Effector CD8-positive, alpha-beta T cell (primary cell): Measurements from ENCODE around the gene IGF1R.

Experiments used
- DNase-seq: peaks from one replicate; lab custom pipeline; 2025; lab: John Stamatoyannopoulos, UW

IGF1R gene

DNA sequence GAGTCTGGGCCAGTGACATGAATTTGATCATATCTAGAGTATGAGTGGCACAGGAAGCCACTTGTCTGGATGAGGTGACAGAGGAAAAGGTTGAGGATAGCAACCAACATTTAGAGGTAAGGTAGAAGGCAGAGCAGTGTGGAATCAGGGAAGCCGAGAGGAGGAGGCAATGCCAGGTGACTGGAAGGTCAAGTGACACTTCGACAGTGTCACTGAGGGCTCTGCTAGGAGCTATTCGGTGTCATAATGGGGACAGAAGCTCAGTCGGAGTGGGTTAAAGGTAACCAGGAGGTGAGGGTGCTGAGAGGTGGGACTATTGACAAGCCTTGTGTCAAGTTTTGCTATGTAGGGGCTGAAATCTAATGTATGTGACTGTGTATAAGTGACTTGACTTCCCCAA, 56.7 kb downstream of the IGF1R start:
- no peak for DNase-seq

DNA sequence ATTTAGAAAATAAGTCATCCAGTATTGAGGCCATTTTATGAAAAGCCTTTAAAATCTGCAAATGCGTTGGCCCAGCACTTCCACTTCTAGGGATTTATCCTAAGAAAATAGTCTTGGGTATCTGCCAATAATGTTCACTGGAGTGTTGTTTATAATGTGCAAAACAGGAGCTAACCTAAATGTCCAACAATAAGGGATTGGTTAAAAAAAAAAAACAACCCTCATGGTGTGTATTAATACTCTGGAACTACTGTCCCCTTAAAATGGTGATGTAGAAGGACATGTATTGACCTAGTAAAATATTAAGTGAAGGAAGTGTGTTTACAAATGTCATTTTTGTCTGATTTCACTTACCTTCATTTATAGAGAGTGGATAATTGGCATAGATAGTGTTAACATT, 58.0 kb downstream of the IGF1R start:
- DNase-seq, result no peak

DNA sequence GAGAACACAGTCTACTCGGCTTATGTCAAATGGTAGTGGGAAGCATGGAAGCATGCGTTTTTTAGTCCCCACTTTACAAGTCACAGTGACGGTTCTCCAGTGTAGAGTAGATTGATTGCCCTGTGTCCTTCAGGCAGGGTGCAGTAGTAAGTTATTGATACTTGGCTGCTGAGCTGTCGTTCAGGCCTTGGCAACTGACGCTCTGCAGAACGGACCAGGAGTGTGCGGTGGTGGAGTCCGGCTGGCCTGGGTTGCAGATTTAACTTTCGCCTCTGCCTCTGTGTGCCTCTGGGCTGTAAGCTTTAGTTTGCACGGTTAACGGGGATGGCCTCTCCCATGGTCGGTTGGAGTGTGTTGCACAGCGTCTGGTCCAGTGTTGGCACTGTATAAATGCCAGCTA, 58.6 kb downstream of the IGF1R start:
- no peak for DNase-seq

DNA sequence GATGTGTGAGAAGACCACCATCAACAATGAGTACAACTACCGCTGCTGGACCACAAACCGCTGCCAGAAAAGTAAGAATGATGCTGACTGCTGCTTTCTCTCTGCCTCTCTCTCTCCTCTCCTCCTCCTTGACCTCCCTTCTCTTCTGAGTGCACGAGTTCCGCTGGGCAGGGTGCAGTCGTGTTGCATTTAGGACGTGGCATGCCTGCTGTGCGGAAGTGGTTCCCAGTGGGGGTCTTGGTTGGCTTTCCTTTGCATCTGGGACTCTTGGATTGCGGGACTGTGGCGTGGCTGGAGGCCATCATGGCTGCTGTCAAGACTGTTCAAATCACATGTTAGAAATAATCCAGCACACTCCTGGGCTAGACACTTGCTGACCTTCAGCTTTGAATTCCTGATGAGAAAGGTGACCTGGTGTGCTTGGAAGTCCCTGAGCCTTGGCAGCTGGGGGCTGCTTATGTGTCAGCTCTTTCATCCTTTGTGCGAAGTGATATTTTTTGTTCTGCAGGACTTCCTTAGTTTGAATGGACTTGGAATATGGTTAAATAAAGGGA, 59.8 kb downstream of the IGF1R start:
- no peak for DNase-seq

DNA sequence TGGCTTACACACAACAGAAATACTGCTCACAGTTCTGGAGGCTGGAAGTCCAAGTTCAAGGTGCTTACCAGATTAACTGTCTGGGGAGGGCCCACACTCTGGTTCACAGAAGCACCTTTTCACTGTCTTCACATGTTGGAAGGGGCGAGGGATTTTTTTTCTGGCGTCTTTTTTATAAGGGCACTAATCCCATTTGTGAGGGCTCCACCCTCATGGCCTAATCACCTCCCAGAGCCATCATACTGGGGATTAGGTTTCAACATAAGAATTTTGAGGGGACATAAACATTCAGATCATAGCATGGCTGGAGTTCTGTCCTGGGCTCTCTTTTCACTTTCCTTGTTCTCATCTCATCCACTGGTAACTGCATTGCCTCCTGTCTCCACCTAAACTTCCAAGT, 63.5 kb downstream of the IGF1R start:
- DNase-seq, result no peak

DNA sequence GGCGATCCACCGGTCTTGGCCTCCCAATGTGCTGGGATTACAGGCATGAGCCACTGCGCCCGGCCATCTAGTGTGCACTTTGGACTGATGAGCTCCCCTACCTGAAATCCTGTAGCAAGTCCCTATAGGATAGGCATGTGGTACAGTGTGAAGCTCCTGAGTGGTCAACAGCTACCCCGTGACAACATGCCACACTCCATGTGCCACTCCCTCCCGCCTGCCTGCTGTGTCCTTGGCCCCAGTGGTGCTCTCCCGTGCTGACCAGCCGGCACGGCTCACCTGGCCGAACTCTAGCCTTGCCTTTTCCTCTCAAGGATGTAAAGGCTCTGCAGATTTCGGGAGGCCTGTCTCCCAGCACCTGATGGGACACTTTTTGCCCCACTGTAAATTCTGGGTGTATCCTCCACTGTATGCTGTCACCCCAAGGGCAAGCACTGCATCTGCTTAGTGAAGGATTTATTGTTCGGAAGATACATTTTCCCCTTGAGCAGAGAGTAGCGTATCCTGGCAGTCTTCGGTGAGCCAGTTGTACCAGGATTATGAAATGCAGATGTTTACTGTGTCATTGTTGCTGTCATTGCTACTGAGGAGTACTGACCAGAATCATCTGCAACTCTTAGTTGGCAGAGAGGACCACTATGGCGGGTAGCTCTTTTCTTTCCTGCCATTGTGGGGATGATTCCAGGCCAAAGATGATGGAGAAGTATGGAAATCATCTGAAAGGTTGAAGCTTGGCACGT, 64.7 kb downstream of the IGF1R start:
- no peak for DNase-seq

DNA sequence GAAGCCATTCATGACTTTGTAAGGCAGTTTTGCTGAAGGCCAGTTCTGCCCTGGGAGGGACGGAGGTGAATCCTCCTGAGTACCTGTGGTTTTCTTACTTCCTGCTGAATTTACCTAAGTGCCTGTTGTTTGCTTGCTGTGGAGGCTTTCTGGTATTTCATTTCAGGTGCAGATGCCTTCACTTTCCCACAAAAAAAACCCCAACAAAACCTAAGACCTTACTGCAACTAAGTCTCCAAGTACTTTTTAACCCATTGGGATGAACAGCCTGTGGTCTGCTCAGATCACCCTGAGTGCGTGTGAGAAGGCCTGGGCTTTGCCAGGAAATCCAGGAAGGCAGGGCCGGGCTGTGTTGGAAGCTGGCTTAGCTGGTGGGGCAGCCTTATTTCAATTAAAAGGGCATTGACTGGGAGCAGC, 65.3 kb downstream of the IGF1R start:
- DNase-seq, result no peak

DNA sequence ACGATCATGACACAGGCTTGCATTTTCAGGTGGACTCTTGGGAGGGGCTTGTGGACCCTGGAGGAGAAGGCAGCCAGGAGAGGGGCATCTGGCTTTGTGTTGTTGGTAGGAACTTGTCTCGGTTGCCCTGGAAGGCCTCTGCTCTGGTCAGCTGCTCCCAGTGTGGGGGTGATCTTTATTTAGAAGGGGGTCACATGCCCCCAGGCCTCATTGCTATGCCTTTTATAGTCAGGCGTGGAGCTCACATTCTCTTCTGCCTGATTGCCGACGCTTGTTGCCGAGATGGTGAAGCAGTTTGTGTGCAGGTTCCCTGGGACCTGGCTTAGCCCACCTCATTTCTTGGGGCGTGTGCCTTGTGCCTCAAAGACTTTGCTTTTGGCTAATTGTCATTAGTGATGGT, 66.6 kb downstream of the IGF1R start:
- no peak for DNase-seq

DNA sequence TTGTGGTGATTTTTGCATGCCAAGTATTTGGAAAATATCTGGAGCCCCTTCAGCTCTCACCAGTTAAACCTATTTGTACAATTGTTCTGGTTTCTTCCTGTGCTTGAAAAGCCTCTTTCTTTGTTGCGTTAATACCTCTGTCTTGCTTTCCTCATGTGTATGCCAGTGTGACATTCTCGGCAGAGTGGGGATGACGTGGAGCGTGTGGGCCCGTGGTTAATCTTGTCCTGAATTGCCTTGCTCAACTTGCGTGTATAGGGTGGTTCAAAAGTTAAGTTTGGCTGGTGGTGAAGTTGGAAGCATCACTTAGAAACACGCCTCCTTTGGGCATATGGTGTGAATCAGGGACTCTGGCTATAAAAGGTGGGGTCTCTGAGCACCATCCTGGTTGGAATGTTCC, 67.1 kb downstream of the IGF1R start:
- no peak for DNase-seq

DNA sequence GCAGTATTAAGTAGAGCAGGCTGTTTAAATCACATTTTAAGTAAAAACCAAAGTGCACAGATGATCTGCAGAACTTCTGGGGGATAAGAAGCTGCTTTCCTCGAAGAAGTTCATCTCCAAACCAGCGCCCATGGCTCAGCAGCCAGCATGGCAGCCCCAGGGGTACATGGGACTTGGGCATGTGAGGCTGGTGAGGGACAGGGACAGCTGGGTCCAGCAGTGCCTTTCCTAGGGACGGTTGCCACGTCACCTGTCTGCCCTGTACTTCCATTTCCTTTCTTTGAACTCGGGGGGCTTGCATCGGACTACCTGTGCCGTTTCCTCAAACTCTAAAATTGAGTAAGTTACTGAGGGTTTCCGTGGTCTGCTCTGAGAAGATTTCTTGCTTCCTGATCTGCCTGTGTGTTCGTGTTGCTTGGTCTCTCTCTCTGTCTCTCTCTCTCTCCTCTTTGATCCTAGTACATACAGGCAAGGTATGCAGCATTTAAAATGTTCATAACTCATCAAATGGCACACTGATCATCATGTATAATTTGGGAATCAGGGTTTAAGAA, 67.6 kb downstream of the IGF1R start:
- DNase-seq, result no peak

DNA sequence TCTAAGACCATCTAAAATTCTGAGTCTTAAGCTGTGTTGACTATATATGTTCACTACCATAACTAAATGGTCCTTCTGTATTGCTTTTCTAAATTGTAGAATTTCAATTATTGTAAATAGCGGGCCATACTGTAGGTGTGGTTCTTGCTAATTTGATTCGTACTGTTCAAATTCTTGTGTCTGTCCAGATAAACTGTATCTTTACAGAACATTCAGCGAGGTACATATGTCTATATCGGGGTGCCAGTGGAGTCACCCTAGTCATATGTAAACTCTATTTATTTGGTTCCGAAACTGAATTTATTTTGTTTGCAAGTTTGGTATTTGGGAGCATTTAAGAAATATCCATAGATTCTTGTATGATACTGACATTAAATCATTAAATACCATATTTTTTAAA, 69.0 kb downstream of the IGF1R start:
- DNase-seq, result no peak

DNA sequence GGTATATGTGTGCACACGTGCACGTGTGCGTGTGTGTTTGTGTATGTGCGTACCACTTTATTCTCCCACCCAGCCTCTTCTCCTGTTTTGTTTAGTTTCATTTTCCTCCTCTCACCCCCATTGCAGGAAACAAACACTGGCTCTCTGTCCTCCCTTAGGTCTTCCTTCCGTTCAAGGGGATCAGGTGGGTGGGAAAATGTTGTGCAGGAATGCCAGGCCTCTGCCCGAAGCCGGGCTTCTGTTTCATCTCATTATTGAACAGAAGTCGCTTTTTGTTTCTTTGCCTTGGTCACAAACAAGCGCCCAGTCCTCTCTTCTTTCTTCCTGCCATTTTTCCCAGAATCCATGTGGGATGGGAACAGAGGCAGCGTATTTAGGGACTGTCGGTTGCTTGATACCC, 69.6 kb downstream of the IGF1R start:
- no peak for DNase-seq

DNA sequence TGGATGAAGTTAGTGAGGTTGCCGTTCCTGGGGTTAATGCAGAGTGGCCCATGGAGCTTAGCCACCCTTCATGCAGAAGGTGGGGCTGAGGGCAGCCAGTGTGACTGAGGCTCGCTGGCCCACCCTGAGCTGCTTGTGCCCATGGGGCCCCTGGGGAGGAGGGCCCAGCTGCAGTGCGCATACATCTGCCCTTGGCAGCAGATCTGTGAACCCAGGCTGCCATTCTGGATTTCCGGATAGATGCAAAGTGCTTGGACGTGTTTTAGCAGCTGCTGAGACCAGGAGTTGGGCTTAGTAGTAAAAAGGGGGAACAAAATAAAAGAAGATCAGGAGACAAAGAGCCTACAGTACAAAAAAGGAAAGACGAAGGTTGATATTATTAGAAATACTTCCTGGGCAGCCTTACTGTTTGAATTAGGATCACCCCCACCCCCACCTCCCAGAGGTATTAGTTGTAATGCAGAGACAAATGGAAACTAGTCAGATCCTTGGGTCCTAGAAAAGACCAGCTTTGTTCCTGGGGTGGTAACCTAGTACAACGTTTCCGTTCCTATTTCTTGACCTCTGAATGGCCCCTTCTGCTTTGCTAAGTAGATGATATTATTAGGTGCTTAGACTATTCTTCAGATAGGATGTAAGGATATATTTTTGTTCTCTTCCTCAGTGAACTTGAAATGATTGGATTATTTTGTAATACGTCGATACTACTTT, 70.2 kb downstream of the IGF1R start:
- DNase-seq, result no peak

DNA sequence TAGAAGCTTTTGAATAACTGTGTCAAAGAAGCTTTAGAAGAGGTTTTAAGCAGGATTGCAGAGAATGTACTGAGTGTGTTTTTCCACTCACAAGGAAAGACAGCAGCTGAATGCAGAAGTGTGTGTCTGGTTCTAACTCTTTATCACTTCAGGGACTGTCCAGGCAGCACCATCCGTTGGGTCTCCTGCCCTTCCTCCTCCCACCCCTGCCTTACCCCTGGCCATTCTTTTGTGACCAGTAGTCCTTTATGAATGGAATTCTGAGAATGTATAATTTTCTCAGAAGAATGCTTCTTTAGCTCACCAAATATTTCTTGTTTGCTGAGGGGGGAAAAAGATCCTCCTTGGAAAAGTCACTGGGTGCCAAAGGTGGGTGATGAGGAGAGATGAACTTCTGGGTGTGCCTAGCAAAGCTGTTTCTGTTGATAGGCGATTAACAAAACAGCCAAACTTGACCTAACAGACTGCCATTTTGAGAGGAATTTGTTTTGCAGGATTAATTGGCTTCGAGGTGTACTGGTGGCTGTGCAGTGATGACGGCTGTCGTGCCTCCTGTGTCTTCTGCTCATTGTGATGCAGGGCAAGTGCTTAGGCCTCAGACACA, 70.9 kb downstream of the IGF1R start:
- no peak for DNase-seq

DNA sequence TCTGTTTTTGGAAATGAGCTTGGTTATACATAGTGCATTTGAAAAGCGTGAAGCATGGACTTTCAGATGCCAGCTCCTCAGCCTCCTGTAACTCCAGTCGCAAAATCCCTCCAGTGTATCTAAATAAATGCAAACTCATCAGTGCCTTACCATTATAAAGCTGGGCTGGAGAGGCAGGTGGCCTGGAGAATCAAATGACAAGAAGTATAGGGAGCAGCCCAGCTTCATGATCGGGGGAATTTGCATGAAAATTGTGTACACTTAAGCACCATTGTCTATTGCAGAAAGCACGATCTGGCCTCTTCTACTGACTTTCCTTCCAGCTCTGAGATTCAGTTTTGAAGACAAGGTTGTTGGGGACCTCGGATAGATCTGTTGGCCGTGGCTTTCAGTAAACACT, 71.7 kb downstream of the IGF1R start:
- no peak for DNase-seq

DNA sequence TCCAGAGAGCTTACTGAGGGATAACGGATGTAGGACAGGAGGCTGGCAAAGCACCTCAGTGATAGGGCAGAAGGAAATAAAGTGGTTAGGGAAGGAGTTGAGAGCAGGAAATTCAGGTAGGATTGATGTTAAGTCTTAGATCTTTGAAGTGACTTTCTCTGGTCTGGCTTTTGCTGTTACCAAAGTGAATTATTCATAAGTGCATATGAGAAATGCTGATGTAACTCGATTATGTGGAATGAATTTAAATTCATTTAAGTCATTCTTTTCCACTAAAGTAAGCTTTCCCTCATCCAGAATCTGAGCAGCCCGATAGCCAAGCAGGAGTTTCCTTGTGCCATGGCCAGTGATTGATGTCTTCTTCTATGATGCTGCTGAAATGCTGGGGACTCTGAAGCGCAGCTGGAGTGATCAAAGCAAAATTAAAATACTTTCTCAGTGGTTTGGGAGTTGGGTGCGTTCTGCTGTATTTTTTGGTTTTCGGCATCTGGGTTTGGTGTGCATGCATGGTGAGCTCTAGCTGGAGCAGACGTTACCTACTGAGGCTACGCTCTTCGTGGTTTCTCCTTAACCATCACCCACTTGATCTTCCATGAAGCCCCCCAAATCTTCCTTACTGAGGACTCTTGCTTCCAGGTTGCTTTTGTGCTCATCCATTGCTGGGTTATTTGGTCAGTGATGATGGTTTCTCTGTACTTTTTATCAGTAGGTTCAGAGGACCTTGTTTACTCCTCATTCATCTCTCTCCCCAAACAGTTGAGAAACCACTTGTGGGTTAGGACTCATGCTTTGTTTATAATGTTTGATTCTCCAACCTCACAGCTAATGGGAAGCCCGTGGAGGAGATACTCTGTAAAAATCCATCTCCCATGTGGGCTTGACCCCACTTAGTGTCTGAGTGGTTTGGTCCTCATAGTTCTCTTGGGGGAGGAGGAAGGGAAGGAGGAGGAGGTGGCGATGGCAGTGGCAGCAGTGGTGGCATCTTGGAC, 72.5 kb downstream of the IGF1R start:
- DNase-seq, result no peak

DNA sequence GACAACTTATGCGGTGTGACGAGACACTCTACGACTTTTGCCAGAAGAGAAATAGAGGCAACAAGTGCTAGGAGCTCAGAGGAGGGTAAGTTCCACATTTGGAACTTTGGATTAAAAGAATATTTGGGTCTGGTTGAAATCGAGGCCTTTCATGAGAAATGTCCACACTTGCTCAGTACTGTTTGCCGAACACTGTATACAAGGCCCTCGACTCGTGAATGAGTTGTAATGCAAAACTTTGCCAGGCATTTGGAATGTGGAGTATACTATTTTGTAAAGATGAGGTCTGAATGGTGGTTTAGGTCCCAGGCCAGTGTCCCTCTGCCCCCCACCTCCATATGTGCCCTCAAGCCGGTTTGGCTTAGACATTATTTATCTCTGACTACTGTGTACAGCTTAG, 73.9 kb downstream of the IGF1R start:
- no peak for DNase-seq

DNA sequence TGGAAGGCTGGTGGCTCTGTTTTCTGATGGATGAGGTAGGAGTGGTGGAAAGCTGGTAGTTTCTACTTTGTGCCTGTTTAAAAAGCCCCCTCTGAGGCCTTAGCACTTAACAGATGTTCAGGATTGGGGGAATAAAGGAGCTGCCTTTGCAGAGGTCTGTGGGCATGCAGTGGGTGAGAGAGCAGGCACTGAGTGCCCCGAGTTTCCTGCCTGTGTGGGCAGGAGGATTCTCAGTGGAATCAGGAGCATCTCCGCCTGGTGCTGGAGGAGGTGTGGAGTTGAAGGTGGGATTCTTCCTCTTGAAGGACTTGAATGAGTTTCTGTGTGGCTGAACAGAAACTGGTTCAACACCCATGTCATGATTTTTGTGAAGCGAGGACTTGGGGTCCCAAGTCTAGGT, 74.3 kb downstream of the IGF1R start:
- no peak for DNase-seq

DNA sequence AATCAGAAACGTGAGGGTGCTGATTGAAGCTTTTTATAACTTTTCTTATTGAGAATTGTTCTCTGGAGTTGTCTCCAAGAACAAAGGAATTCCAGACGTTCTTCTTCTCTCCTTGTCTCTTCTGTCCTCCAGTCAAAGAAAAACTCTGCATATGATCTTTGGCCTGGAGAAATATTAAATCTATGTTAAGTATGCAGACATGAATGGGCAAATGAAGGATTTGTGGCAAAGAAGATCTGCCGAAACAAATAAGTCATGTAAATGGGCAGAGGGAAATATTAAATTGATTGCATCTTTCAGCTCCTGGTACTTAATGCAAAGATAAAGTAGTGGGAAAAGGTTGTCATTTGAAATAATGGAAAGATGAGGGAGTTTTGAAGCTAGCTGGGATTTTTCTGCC, 74.9 kb downstream of the IGF1R start:
- DNase-seq, result no peak

DNA sequence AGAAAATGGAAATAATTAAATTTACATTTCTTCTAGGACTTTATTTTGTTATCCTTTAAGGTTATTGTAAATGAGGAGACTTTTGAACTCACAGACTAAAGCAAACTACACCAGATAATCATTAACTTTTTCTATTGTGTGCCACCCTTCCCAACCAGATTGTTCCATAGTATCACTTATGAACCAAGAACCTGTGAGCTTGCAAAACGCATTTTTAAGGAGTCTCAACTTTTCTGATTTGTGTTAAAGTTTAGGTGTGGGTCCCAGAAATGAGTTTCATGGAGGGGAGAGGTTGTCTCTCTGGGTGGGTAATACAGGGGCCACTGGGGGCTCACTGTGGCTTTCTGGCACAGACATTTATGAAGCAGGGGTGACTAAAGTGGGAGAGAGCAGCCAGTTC, 75.7 kb downstream of the IGF1R start:
- no peak for DNase-seq

DNA sequence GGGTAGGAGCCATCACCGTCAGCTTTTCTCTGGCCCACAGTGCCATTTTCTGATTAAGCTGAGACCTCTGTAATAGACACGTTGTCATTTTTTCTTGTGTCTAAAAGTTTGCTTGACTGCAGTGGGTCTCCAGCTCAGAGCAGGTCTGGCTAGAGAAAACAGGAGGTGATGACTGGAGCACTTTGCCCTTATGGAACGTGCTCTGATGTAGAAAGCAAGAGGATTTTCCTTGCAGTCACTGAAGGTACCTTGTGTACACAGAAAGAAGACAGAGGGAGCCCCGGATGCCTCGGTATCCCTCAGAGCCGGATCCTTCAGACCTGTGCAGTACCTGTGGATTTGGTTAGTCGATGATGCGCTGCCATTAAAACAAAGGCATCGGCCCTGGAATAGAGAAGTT, 76.2 kb downstream of the IGF1R start:
- no peak for DNase-seq

DNA sequence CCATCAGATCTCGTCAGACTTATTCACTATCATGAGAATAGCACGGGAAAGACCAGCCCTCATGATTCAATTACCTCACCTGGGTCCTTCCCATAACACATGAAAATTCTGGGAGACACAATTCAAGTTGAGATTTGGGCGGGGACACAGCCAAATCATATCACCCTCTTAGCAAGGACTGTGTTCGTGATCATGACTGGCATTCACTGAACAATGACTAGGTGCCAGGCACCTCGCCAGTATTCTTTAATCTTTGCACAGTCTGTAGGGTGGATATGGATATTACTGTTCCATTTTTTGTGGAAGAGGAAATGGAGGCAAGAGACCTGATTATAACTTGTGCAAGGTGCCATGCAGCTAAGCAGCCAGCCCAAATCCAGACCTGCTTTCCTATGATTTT, 77.5 kb downstream of the IGF1R start:
- no peak for DNase-seq
